HepG2 (cell line): Measurements from ENCODE around the gene MIS18BP1. TPM values are rescaled to one million over a fixed set of nuclear protein-coding genes. Genes with fewer than 3 reads are reported as not detected.

Source experiments
- ATAC-seq: fragments of 200-7000 bp; cut with Tn5 transposase; 3 replicates; pipeline ENCODE4 v1.9.1; 2020; ENCODE audit warnings: mild to moderate bottlenecking, moderate library complexity
- BruUV-seq: library from RNA; stranded (reverse); fragments of 400-500 nt; replicated peaks from 2 replicates; lab custom pipeline; 2021; lab: Mats Ljungman, UMichigan
- CTCF ChIA-PET: fragments of 300-600 bp; formaldehyde crosslinking; extraction: SDS; loops from one replicate; lab custom pipeline; 2021; ENCODE audit warnings: low total read pairs, inconsistent platforms, low intra/inter-chr PET ratio; lab: Yijun Ruan, JAX
- POLR2A ChIA-PET: fragments of 350-600 bp; sonication (Branson Sonifier 250); formaldehyde crosslinking; loops from one replicate; lab custom pipeline; 2020; ENCODE audit warnings: antibody characterized with exemption, inconsistent platforms; lab: Yijun Ruan, JAX
- DNase-seq: peaks from one replicate; pipeline ENCODE4 v3.0.0-alpha.2; 2015; ENCODE audit warnings: low spot score
- FAIRE-seq: peaks from 3 replicates; lab custom pipeline; 2011; peaks lifted over from hg19 to GRCh38; lab: Jason Lieb, UNC
- H2AFZ ChIP-seq: one replicate; pipeline ENCODE4 v1.6.1; 2011; ENCODE audit warnings: low read length, inconsistent platforms
- H3K27ac ChIP-seq: fragments of 300-600 bp; 3 replicates; pipeline ENCODE4 v1.8.0; 2011; ENCODE audit warnings: mixed run types, mild to moderate bottlenecking, mixed read lengths, low read length, inconsistent platforms; ENCODE audit not compliant: insufficient read depth; ENCODE audit errors: extremely low read length
- H3K27me3 ChIP-seq, 2 experiments: fragments of 200-600 bp in 1 of 2; 2 replicates in 1 of 2; 3 replicates in 1 of 2; pipeline versions ENCODE4 v1.6.0 to v1.8.0; 2011; ENCODE audit warnings: low read length in 2 of 2, mild to moderate bottlenecking in 2 of 2, moderate library complexity in 2 of 2, inconsistent platforms in 1 of 2; ENCODE audit not compliant: insufficient read depth in 2 of 2, control insufficient read depth in 1 of 2
- H3K36me3 ChIP-seq, 2 experiments: fragments of 200-600 bp in 1 of 2; replicated peaks in 1 of 2; 2 replicates in 1 of 2; 3 replicates in 1 of 2; pipeline versions ENCODE4 v1.5.1 to v1.8.0; 2011; ENCODE audit warnings: low read length in 2 of 2, inconsistent platforms in 1 of 2; ENCODE audit not compliant: insufficient read depth in 2 of 2, control insufficient read depth in 1 of 2
- H3K4me1 ChIP-seq: 2 replicates; pipeline ENCODE4 v1.5.1; 2012; ENCODE audit warnings: low read length, inconsistent platforms; ENCODE audit not compliant: insufficient read depth
- H3K4me2 ChIP-seq: 2 replicates; pipeline ENCODE4 v1.6.0; 2011; ENCODE audit warnings: low read depth, low read length, inconsistent platforms
- H3K4me3 ChIP-seq, 3 experiments: fragments of 200-600 bp in 1 of 3; sonication (generic), shearing (Covaris generic) in 1 of 3; replicated peaks in 1 of 3; 2 replicates each; pipeline ENCODE4 v1.5.1; 2011 to 2016; ENCODE audit warnings: low read length in 3 of 3, inconsistent platforms in 2 of 3, low read depth in 2 of 3, mild to moderate bottlenecking in 2 of 3, control low read depth in 1 of 3, mixed read lengths in 1 of 3; ENCODE audit not compliant: insufficient read depth in 1 of 3
- H3K79me2 ChIP-seq: one replicate; pipeline ENCODE4 v1.6.1; 2011; ENCODE audit warnings: low read length, inconsistent platforms; ENCODE audit not compliant: insufficient read depth
- H3K9ac ChIP-seq: 2 replicates; pipeline ENCODE4 v1.6.0; 2011; ENCODE audit warnings: mild to moderate bottlenecking, low read depth, low read length, inconsistent platforms; ENCODE audit not compliant: insufficient read depth
- H3K9me3 ChIP-seq: 2 replicates; pipeline ENCODE4 v1.5.1; 2012; ENCODE audit warnings: mild to moderate bottlenecking, low read length
- H4K20me1 ChIP-seq: 2 replicates; pipeline ENCODE4 v1.6.0; 2011; ENCODE audit warnings: inconsistent platforms, mild to moderate bottlenecking, low read length, moderate library complexity; ENCODE audit not compliant: insufficient read depth
- ADNP ChIP-seq: sonication (generic); formaldehyde crosslinking; IDR thresholded peaks from 2 replicates; pipeline ENCODE4 v1.4.0; 2020; ENCODE audit warnings: missing genetic modification reagents
- CC2D1A ChIP-seq: sonication (generic); formaldehyde crosslinking; IDR thresholded peaks from 2 replicates; pipeline ENCODE4 v1.8.1; 2023; ENCODE audit warnings: mild to moderate bottlenecking, missing genetic modification reagents
- KLF9 ChIP-seq: IDR thresholded peaks from 2 replicates; pipeline ENCODE4 v1.6.1; 2016; ENCODE audit warnings: low read depth
- PAWR ChIP-seq: sonication (generic); formaldehyde crosslinking; IDR thresholded peaks from 2 replicates; pipeline ENCODE4 v1.4.0; 2020; ENCODE audit warnings: missing genetic modification reagents, mild to moderate bottlenecking, borderline replicate concordance
- YEATS4 ChIP-seq: sonication (generic); formaldehyde crosslinking; IDR thresholded peaks from 2 replicates; pipeline ENCODE4 v1.4.0; 2020; ENCODE audit warnings: missing genetic modification reagents, borderline replicate concordance
- ZNF24 ChIP-seq: fragments of 450-650 bp; IDR thresholded peaks from 2 replicates; pipeline ENCODE4 v1.6.1; 2017; ENCODE audit warnings: antibody characterized with exemption, mild to moderate bottlenecking
- ZNF335 ChIP-seq: sonication (generic); formaldehyde crosslinking; IDR thresholded peaks from 2 replicates; pipeline ENCODE4 v1.4.0; 2020; ENCODE audit warnings: missing genetic modification reagents
- ZNF343 ChIP-seq: sonication (generic); formaldehyde crosslinking; IDR thresholded peaks from 2 replicates; pipeline ENCODE4 v1.4.0; 2020; ENCODE audit warnings: mild to moderate bottlenecking, missing genetic modification reagents
- ZNF484 ChIP-seq: sonication (generic); formaldehyde crosslinking; IDR thresholded peaks from 2 replicates; pipeline ENCODE4 v1.5.1; 2020; ENCODE audit warnings: mild to moderate bottlenecking, low read depth, missing genetic modification reagents, borderline replicate concordance
- ZNF570 ChIP-seq: sonication (generic); formaldehyde crosslinking; IDR thresholded peaks from 2 replicates; pipeline ENCODE4 v1.4.0; 2020; ENCODE audit warnings: mild to moderate bottlenecking, missing genetic modification reagents, borderline replicate concordance
- ZSCAN20 ChIP-seq: sonication (generic); formaldehyde crosslinking; IDR thresholded peaks from 2 replicates; pipeline ENCODE4 v1.4.0; 2020; ENCODE audit warnings: missing genetic modification reagents, mild to moderate bottlenecking, borderline replicate concordance
- WGBS: methylation state at CpG from one replicate; pipeline ENCODE4 v1.1.6; 2017; ENCODE audit warnings: low lambda C conversion rate; 5-methylcytosine and 5-hydroxymethylcytosine counted together
- in situ Hi-C: cut with HindIII; loops from 2 replicates; pipeline ENCODE4 v1.10.0; 2017; ENCODE audit warnings: low pct_unique_long_range_greater_than_20kb; ENCODE audit not compliant: extremely low pct_ligation_motif_present
- intact Hi-C: fragments of 100-400 bp; cut with micrococcal nuclease; formaldehyde crosslinking; loops from one replicate; pipeline ENCODE4 v1.10.0; 2022; ENCODE audit not compliant: unreplicated experiment
- polyA plus RNA-seq, 8 experiments: library from polyadenylated mRNA; depleted of rRNA in 3 of 8; stranded (reverse) in 7 of 8; unstranded in 1 of 8; fragments of >200 nt; fragmentation: Illumina TruSeq in 4 of 8; extraction: Trizol in 4 of 8; gene quantifications; 2 replicates each; pipeline versions ENCODE4 v1.2.1 to v1.2.3, GENCODE V29; 2011 to 2016; ENCODE audit warnings: low read depth in 4 of 8, missing spikeins in 1 of 8, mixed read lengths in 1 of 8; ENCODE audit not compliant: insufficient read depth in 1 of 8
- total RNA-seq, 5 experiments: library from RNA; depleted of rRNA; stranded (reverse); fragments of >200 nt; fragmentation: Illumina TruSeq; extraction: Trizol; gene quantifications; 2 replicates each; pipeline ENCODE4 v1.2.3, GENCODE V29; 2016; ENCODE audit warnings: low read depth in 1 of 5
- TF ChIP-seq, protein P1 (sequence below): sonication (generic); formaldehyde crosslinking; IDR thresholded peaks from 2 replicates; pipeline ENCODE4 v1.4.0; 2020; ENCODE audit warnings: missing genetic modification reagents
- TF ChIP-seq, protein P2 (sequence below): sonication (generic); formaldehyde crosslinking; IDR thresholded peaks from 2 replicates; pipeline ENCODE4 v1.5.0; 2020; ENCODE audit warnings: mild to moderate bottlenecking, missing genetic modification reagents
- TF ChIP-seq, protein P3 (sequence below): sonication (generic); formaldehyde crosslinking; IDR thresholded peaks from 2 replicates; pipeline ENCODE4 v1.4.0; 2020; ENCODE audit warnings: missing genetic modification reagents
- TF ChIP-seq, protein P4 (sequence below): sonication (generic); formaldehyde crosslinking; IDR thresholded peaks from 2 replicates; pipeline ENCODE4 v1.5.0; 2020; ENCODE audit warnings: mild to moderate bottlenecking, missing genetic modification reagents, borderline replicate concordance
- TF ChIP-seq, protein P5 (sequence below): IDR thresholded peaks from 2 replicates; pipeline ENCODE4 v1.6.1; 2016

The MIS18BP1 gene
- total and polyA plus RNA-seq, 2 of the 13 experiments (the other 11 are each of a cell fraction or from before 2014, with no cell fraction given), result 9.5 to 36.4 TPM

DNA sequence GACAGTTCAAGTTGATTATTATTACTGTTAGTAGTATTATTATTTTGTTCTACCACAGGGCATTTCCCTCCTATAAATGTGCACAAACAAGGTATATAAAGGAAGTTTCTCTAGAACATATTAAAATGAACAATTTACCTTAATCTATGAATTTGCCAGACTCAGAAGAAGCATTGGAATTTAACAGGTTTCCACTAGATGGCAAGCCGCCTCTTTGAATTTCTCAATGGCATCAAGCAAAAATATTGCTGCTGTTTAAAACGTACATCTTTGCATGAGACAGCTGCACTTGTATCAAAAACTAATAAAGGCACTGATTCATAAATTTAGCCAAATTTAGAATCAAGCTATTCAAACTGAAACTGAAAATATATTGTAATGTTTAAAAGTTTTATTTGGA, 34.6 kb upstream of the MIS18BP1 start:
- POLR2A ChIA-PET, result no interaction called here
- no peak overlapping the region for H2AFZ ChIP-seq
- FAIRE-seq, result no peak
- no peaks in the 10 kb centered on the region for H4K20me1 ChIP-seq
- no peaks in the 10 kb centered on the region for H3K27me3 ChIP-seq
- WGBS, result 42% methylated on average over 2 of the region's 2 CpGs
- no peak for DNase-seq
- no peak overlapping the region for H3K4me2 ChIP-seq
- H3K4me1 ChIP-seq, result no peaks in the 10 kb centered on the region
- CTCF ChIA-PET, result no interaction called here
- ATAC-seq, result no peak
- no peak overlapping the region for H3K9ac ChIP-seq
- intact Hi-C loops (loop anchor here (10.0 kb wide), 1 partner anchor 237 kb away; no protein-coding TSS in a partner anchor), in situ Hi-C loops (no loop called here)
- no peaks in the 10 kb centered on the region for H3K9me3 ChIP-seq
- H3K79me2 ChIP-seq, result no peaks in the 10 kb centered on the region
- no TSS peak for BruUV-seq
- no peak overlapping the region for H3K27ac ChIP-seq
- H3K4me3 ChIP-seq, result no peak overlapping the region
- no peaks in the 10 kb centered on the region for H3K36me3 ChIP-seq
- TF ChIP-seq ZSCAN20 (CRISPR knock-in tag) (no peak), ADNP (CRISPR knock-in tag) (no peak), ZNF343 (CRISPR knock-in tag) (no peak), KLF9 (CRISPR knock-in tag) (no peak), ZNF335 (CRISPR knock-in tag) (no peak), PAWR (CRISPR knock-in tag) (no peak), ZNF24 (no peak), ZNF570 (CRISPR knock-in tag) (no peak), YEATS4 (no peak), ZNF484 (no peak), CC2D1A (CRISPR knock-in tag) (no peak)
- TF ChIP-seq, protein P1, sequence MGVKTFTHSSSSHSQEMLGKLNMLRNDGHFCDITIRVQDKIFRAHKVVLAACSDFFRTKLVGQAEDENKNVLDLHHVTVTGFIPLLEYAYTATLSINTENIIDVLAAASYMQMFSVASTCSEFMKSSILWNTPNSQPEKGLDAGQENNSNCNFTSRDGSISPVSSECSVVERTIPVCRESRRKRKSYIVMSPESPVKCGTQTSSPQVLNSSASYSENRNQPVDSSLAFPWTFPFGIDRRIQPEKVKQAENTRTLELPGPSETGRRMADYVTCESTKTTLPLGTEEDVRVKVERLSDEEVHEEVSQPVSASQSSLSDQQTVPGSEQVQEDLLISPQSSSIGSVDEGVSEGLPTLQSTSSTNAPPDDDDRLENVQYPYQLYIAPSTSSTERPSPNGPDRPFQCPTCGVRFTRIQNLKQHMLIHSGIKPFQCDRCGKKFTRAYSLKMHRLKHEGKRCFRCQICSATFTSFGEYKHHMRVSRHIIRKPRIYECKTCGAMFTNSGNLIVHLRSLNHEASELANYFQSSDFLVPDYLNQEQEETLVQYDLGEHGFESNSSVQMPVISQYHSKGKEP (CRISPR knock-in tag), result no peak
- TF ChIP-seq, protein P2, sequence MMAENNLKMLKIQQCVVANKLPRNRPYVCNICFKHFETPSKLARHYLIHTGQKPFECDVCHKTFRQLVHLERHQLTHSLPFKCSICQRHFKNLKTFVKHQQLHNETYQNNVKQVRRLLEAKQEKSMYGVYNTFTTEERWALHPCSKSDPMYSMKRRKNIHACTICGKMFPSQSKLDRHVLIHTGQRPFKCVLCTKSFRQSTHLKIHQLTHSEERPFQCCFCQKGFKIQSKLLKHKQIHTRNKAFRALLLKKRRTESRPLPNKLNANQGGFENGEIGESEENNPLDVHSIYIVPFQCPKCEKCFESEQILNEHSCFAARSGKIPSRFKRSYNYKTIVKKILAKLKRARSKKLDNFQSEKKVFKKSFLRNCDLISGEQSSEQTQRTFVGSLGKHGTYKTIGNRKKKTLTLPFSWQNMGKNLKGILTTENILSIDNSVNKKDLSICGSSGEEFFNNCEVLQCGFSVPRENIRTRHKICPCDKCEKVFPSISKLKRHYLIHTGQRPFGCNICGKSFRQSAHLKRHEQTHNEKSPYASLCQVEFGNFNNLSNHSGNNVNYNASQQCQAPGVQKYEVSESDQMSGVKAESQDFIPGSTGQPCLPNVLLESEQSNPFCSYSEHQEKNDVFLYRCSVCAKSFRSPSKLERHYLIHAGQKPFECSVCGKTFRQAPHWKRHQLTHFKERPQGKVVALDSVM (CRISPR knock-in tag), result no peak
- TF ChIP-seq, protein P3, sequence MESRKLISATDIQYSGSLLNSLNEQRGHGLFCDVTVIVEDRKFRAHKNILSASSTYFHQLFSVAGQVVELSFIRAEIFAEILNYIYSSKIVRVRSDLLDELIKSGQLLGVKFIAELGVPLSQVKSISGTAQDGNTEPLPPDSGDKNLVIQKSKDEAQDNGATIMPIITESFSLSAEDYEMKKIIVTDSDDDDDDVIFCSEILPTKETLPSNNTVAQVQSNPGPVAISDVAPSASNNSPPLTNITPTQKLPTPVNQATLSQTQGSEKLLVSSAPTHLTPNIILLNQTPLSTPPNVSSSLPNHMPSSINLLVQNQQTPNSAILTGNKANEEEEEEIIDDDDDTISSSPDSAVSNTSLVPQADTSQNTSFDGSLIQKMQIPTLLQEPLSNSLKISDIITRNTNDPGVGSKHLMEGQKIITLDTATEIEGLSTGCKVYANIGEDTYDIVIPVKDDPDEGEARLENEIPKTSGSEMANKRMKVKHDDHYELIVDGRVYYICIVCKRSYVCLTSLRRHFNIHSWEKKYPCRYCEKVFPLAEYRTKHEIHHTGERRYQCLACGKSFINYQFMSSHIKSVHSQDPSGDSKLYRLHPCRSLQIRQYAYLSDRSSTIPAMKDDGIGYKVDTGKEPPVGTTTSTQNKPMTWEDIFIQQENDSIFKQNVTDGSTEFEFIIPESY (CRISPR knock-in tag), result no peak
- TF ChIP-seq, protein P4, sequence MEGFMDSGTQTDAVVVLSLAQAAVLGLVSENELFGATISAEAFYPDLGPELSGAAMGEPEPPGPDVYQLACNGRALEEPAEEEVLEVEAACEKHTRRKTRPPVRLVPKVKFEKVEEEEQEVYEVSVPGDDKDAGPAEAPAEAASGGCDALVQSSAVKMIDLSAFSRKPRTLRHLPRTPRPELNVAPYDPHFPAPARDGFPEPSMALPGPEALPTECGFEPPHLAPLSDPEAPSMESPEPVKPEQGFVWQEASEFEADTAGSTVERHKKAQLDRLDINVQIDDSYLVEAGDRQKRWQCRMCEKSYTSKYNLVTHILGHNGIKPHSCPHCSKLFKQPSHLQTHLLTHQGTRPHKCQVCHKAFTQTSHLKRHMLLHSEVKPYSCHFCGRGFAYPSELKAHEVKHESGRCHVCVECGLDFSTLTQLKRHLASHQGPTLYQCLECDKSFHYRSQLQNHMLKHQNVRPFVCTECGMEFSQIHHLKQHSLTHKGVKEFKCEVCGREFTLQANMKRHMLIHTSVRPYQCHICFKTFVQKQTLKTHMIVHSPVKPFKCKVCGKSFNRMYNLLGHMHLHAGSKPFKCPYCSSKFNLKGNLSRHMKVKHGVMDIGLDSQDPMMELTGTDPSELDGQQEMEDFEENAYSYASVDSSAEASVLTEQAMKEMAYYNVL (CRISPR knock-in tag), result no peak
- TF ChIP-seq, protein P5, sequence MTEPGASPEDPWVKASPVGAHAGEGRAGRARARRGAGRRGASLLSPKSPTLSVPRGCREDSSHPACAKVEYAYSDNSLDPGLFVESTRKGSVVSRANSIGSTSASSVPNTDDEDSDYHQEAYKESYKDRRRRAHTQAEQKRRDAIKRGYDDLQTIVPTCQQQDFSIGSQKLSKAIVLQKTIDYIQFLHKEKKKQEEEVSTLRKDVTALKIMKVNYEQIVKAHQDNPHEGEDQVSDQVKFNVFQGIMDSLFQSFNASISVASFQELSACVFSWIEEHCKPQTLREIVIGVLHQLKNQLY (CRISPR knock-in tag), result no peak
